GM18868 (cell line): ENCODE measurements around the gene SLC25A5.
"Not testable (repeated sequence)": the region's sequence is repeated elsewhere in the genome, so short reads cannot be mapped to it uniquely, and the experiment has no call there.

Source experiments
- ATAC-seq: cut with Tn5 transposase; IDR thresholded peaks from one replicate; pipeline ENCODE4 v1.9.1; 2021; ENCODE audit warnings: mild to moderate bottlenecking, moderate library complexity; ENCODE audit not compliant: unreplicated experiment

SLC25A5 gene

DNA sequence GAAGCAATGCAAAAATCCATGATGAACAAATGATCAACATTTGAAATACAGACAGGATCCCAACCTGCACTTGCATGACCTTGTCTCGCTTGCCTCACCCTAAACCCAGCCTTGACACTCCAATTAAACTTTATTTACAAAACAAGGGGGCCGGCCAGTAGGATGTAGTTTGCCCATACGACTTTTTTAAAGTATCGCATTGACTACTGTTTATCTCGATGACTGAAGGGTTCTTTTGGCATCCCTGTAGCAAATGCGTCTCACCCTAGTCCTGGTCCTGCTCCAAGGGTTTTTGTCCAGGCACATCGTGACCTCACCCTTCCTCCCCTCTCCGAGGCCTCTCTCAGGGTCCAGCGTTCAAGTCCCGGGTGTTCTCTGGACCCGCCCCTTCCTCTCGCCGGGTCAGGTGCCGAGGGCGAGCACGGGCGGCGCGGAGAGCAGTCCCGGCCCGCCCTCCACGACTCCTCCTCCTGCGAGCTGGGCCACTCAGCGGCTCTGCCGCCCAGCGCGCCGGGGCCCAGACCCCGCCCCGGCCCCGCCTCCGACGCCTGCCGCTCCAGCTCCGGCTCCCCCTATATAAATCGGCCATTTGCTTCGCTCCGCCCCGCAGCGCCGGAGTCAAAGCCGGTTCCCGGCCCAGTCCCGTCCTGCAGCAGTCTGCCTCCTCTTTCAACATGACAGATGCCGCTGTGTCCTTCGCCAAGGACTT is at the start of gene SLC25A5:
Gene SLC25A5, plus strand, starts transcription at position 603 of the 709 bp plus-strand sequence. Its CDS starts 72 bp downstream, at position 675.
- ATAC-seq: peak; percentile 89

DNA sequence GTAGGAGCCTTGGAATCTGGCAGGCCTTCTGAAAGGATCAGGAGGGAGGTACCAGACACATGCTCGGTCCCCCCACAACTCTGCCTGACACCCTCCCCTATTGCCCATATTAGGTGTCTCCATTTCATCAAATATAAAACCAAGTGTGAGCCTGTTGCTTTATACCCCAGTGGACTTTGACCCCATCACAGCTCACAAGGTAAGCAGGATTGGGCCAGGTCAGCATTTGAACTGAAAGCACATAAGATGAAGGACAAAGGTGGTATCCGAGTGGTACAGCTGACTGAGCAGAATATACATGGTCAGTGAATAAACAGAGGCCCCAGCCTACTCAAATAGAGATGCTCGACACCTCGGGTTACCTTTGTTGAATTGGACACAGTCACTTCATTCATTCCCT is 49.1 kb upstream of the SLC25A5 start:
- ATAC-seq: no peak

DNA sequence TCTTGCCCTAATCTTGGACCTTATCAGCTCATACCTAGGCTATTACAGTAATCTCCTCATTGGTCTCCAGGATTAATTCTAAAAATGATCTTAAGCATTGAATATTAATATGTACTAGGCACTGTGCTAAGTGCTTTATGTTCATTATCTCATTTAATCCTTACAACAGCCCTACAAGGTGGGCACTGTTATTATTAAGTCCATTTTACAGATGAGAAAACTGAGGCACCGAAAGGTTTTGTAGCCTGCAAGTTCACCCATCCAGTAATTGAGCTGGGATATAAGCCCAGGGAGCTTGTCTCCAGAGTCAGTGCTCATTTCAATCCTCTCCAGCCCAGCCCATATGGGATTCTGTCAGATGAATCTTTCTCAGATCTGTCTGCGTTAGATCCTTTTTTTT is 48.3 kb upstream of the SLC25A5 start:
- ATAC-seq: no peak

DNA sequence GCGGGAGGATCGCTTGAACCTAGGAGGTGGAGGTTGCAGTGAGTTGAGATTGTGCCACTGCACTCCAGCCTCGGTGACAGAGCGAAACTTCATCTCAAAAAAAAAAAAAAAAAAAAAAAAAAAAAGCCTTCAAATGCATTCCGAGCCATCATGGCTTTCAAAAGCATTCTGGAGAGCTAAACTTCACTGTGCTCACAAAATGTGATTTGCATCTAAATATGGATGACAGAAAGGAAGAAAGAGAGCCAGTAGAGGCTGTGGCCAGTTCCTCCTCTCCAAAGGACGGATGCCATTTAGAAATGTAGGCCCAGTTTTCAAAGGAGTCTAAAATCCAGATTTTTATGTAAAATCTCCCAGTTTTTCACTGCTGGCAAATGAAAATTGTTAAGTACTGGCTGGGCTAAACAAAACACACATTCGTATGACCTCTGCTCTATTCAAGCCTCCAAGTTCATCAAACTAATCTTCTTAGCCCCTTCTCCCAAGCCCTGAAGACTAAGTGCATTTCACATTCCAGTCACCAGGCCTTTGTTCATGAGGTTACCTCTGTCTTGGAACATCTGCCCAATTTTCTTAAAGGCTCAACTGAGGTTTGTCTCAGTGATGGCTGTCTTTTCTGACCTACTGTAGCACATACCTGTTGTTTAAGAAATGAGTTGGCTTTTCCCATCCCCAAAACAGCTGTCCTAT is 47.1 kb upstream of the SLC25A5 start:
- ATAC-seq: no peak

DNA sequence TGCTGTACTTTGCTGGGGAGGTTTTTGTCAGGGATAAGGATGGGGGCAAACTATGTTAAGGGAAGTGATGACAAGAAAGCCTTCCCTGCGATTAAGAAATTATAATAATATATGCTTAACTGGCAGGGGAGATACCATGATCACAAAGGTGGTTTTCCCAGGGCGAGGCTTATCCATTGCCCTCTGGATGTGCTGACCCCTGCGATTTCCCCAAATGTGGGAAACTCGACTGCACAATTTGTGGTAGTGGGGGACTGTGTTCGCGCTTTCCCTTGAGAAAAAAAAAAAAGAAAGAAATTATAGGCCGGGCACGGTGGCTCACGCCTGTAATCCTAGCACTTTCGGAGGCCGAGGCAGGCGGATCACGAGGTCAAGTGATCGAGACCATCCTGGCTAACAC is 44.6 kb upstream of the SLC25A5 start:
- no peak for ATAC-seq

DNA sequence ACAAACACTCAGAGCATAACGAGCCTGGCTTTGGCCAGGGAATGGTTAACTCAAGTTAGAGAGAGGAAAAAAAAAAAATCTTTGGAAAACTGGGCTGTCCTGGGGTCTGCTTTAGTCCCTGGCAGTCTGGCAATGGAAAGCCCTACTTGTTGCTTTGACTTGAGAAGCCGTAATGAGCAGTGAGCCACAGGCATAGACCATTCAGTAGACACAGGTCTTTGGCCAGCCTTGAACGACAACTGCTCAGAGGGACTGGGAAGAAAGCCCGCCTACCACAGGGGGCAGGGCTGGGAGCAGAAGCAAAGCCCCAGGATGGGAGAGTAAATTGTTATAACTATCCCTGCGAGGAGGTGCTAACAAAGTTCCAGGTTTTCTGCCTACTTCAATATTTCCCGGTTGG is 43.2 kb upstream of the SLC25A5 start:
- ATAC-seq: no peak

DNA sequence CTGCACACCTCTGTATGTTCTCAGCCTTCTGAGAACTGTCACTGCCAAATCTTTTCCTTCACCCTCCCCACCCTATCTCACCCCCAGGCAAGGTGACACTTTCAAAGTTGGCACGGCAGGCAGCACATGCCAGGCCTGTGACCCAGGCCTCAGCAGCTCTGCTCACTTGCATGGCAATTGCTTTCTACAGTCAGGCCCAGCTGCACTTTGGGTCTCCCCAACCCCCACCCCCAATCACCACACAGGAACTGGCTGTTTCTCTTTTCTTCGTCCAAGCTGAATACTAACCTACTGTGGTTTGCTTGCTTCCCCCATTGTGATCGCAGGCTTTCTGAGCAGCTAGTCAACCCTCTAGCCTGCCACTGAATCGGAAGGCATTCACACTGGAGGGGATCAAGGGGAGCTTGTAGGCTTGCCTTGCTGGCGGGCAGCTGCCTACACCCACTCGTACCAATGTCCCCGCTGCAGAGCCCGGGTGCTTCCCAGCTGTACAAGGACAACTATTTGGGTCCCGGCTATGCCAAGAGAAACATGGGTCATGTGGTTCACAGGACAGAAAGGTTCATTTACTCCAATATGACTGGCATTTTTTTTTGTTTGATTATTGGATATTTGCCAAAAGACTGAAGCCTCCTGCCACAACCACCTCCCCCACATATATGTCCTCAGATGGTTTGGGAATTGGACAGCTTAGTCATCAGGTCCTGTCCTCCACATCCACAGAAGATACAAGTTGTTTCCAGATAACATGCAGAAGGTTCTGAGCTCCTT is 41.0 kb upstream of the SLC25A5 start:
- peak; percentile 91 for ATAC-seq

DNA sequence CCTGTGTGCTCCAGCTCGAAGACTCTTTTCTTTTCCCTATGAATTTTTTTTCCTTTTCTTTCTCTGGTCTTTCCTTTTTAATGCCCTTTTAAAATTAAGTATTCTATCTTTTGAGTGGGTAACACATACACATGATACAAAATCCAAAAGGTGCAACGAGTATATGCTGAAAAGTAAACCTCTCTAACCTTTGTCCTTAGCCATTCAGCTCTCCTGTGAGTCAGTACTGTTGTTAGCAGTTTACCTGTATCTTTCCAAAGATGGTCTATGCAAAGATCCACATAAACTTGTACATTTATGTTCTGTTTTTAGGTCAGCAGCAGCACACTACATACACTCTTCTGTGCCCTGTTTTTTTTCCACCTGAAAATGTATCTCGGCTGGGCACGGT is 40.5 kb upstream of the SLC25A5 start:
- ATAC-seq: no peak

DNA sequence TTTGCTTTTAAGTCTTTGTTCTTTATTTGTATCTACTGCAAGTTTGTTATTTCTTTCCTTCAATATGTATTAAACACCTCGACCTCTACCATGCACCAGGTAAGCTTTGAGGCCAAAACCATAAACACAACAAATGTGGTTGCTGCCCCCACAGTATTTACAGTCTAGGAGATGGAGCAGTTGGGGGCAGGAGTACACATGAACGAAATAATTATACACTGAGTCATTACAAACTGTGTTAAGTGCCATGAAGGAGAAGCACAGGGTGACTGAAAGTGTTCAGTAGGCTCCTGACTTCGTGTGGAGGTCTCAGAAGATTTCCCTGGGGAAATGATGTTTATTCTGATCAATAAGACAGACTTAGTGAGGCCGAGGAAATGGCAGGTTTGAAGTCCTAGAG is 38.8 kb upstream of the SLC25A5 start:
- ATAC-seq: no peak

DNA sequence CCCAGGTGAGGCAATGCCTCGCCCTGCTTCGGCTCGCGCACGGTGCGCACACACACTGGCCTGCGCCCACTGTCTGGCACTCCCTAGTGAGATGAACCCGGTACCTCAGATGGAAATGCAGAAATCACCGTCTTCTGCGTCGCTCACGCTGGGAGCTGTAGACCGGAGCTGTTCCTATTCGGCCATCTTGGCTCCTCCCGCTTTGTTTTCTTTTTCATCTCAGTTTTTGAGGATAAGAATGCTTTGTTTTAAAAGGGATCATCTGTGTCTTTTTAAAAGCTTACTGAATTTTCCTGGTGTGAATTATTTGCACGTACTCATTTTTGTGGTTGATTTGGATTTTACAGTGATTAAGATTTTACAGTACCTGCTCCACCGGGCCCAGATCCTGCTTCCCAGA is 26.9 kb upstream of the SLC25A5 start:
- not testable (repeated sequence) for ATAC-seq

DNA sequence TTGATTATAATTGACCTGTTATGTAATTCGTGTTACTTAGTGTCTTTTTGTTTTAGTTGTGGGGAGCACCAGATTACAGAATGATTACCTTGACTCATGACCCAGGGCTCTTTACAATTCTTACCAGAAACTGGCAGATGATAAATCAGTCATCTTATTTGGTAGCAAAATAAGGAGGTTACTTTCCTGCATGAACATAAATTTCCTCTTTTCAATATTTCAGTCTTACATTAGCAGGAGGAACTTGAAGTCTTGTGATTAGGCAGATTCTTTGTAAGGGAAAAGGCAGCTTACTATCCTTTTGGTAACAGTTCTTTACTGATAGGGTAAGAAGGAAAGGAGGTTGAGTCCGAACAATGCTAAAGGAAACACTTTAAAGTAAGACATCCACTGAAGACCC is 26.0 kb upstream of the SLC25A5 start:
- ATAC-seq: no peak

DNA sequence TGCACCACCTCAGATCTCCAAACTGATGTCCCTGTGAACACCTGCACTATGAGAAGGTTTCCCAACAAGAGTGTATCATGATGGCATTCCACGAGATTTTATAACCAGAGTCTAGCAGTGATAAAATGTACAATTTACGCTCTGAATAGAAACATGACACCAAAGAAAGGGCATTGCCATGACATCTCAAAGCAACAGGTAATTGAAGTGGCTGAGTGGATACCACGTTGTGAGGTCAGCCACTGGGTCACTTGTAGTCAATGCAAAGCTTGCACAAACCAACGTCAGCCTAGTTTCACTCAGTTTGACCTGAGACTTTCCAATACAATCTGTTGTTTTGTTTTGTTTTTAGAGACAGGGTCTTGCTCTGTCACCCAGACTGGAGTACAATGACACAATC is 15.0 kb upstream of the SLC25A5 start:
- no peak for ATAC-seq

DNA sequence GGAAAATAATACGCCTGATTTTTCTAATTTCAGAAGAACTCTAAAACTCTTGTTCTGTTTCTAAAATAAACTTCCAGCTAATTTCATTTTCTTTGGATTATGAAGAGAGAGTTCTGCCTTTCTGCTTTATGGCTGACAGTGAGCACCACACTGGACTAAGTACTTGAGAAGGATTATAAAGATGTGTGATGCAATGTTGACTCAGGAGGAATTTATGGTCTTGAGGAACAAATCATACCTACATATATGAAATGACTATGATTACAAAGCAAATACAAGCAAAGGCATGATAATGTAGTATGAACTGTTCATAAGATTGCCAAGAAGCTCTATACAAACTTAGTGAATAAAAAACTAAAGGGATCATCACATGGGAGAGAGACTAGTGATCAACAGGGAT is 13.0 kb upstream of the SLC25A5 start:
- ATAC-seq: no peak

DNA sequence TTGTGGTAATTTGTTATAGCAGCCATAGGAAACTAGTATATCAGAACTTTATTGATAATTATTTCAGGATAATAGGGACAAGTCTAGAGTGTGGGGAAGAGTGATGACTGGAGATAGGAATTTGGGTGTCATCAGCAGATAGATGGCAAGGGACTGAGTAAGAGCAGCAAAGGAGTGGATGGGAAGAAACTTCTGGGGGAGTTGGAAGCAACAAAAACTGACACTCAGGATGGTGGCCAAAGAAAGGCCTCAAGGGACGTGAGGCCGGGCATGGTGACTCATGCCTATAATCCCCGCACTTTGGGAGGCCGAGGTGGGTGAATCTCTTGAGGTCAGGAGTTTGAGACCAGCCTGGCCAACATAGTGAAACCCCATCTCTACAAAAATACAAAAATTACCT is 9.1 kb upstream of the SLC25A5 start:
- no peak for ATAC-seq

DNA sequence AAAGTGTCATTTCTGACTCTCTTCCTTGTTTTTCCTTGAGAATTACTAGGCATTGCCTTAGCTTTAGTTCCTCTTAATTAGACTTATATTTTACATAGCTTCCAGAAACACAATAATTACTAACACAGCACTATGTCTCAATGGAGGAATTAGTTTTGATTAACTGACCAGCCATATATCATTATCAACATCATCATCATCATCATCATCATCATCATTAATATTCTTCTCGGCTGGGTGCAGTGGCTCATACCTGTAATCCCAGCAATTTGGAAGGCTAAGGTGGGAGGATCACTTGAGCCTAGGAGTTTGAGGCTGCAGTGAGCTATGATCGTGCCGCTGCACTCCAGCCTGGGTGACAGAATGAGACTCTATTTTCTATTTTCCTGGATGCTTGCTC is 2.7 kb upstream of the SLC25A5 start:
- no peak for ATAC-seq

DNA sequence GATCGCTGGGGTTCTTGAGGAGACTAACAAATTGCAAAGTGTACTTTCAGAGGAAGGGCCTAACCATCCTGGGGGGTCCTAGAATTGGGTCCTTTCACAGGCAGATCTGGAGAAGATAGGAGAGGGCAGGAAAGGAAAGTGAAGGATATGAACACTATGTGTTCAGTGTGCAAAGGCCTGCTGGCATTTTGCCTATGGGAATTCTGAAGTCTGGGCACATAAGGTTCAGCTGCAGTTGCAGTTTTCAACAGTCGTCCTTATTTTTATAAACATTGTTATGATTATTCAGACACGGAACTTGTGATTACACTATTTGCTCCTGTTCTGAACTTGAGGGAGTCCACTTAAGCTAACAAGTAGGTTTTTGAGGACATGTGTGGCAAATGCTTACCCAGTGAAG is 1.3 kb upstream of the SLC25A5 start:
- no peak for ATAC-seq

DNA sequence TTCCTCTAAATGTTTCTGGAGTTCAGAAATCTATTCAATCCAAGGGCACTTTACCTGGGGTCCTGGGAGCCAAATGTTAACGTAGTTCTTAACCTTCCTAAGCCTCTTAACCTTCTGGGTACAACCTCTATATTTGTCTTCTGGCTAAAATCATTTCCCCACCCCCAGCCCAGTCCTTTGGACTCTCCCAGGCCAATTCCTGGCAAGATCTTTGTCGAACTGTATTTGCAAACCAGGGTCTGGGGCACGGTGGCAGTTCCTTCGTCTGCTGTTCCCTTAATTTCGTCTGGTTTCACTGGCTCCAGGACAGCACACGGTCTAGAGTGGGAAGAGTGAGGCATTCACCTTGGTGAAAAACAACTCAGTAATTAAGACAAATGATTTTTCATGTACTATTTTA is 811 bp upstream of the SLC25A5 start:
- ATAC-seq: no peak

DNA sequence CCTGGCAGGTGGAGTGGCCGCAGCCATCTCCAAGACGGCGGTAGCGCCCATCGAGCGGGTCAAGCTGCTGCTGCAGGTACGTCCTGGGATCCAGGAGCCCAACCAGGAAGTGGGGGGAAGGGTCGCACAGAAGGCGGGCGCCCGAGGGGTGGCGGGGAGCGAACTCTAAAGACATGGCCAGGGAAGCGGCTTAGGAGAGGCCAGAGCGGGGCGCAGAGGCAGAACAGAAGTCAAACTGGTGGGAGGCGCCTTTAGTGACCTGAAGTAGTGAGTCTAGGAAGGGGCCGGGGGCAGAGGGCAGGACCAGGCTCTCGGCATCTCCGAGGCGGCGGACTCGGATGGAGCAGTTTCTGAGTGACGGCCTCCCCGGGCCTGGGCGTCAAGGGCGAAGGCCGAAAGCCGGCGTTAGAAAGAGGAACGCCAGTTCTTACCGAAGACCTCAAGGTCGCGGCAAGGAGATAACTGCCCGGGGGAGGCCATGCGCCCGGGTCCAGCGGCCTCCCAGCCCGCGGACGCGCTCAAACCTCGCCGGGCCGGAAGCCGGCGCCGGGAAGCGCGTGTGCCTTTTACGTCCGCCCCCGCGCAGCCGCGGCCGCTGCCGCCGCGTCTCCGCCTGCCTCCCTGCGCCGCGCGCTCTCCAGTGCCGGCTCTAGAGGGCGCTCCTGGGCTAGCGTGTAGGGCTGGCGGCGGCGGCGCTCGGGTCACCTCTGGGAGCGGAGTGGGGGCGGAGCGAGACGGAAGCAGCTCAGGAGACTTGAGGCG is 488 bp downstream of the SLC25A5 start:
- ATAC-seq: peak; percentile 70

DNA sequence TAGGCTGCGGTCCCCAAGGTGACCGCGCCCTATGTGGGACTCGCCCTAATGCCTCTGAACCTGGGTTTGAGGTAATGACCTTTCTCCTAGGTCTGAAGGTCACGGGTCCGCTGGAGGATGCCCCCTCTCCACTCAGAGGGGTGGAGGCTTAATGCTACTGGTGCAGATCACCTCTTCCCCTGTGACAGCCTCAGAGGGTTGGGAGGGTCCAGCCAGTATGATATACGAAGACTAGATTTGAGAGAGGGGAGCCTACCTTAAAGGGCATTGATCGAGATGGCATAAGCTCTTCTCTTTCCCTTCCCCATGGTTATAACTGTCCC is 1.0 kb downstream of the SLC25A5 start:
- ATAC-seq: no peak

DNA sequence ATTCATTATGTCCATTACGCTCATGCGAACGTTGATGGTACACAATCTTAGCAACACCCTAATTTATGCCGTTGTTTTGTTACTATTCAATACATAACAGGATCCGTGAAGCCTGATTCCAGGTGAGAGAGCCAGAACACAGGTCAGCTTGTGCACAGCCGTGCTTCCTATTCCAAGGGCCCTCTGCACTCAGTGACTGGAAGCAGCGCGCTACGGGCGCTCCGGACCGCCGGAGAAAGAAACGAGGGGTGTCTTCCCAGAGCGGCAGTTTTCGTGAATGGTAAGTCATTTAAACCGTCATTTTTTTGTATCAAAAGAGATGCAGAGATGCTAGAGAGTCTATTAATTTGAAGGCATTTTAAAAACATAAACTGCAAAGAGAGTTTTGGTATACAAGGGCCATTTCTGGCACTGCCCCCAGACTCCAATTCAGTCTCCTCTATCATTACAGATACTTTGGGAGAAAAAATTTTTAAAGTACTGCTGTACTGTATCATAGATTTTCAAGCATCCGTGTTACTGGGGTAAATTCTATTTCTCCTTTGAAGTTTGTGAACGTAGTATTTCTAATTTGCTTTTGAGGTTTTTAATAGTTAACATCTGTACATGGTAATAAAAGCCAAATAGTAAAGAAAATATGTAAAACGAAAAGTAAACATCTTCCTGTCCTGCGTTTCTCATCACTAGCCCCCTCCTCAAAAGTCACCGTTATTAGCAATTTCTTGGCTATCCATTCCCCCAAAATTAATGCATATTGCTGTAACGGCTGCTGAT is 6.6 kb downstream of the SLC25A5 start:
- no peak for ATAC-seq
